ENCODE results near the gene ZNF335. TPM values are rescaled to one million over a fixed set of nuclear protein-coding genes. Genes with fewer than 3 reads are reported as not detected.
"Not testable (repeated sequence)": the region's sequence is repeated elsewhere in the genome, so short reads cannot be mapped to it uniquely, and the experiment has no call there.

ZNF335 gene
- total RNA-seq, 1 donor from 2014 or later = 6.3 TPM

- no peak overlapping the region for H3K4me3 ChIP-seq (ENCODE audit: low read length in 3 of 3)
- no peaks in the 10 kb centered on the region for H3K27me3 ChIP-seq (ENCODE audit: control insufficient read depth in 3 of 3, insufficient read depth in 3 of 3, low read length in 3 of 3)
- peaks cover 0 to 7% (median 3%) of the 10 kb centered on the region in 3 donors for H3K36me3 ChIP-seq (ENCODE audit: control insufficient read depth in 3 of 3, insufficient read depth in 3 of 3, low read length in 3 of 3)
These were observed 67.2 kb downstream of the ZNF335 start for GRCh38 chr20:45904583-45905504.

GRCh38 chr20:45902199-45902701, 69.8 kb downstream of the ZNF335 start:
- H3K27me3 ChIP-seq (ENCODE audit: control insufficient read depth in 3 of 3, insufficient read depth in 3 of 3, low read length in 3 of 3) = no peaks in the 10 kb centered on the region
- H3K27ac ChIP-seq (ENCODE audit: low read depth, low read length) = no peak overlapping the region
- H3K9ac ChIP-seq (ENCODE audit: low read depth in 1 of 3, low read length in 3 of 3) = no peak overlapping the region
- H3K36me3 ChIP-seq (ENCODE audit: control insufficient read depth in 3 of 3, insufficient read depth in 3 of 3, low read length in 3 of 3) = peaks cover 20 to 26% (median 22%) of the 10 kb centered on the region in 3 donors
- no peak overlapping the region for H3K4me3 ChIP-seq (ENCODE audit: low read length in 3 of 3)
- no peaks in the 10 kb centered on the region for H3K4me1 ChIP-seq (ENCODE audit: control insufficient read depth in 3 of 3, insufficient read depth in 3 of 3, low read length in 3 of 3)
- no peaks in the 10 kb centered on the region for H3K9me3 ChIP-seq (ENCODE audit: control insufficient read depth in 3 of 3, low read length in 3 of 3)

More at GRCh38 chr20:45904583-45905504, 67.2 kb downstream of the ZNF335 start:
- Histone ChIP-seq H3K9me3 (ENCODE audit: control insufficient read depth in 3 of 3, low read length in 3 of 3) (no peaks in the 10 kb centered on the region), H3K9ac (ENCODE audit: low read depth in 1 of 3, low read length in 3 of 3) (no peak overlapping the region), H3K4me1 (ENCODE audit: control insufficient read depth in 3 of 3, insufficient read depth in 3 of 3, low read length in 3 of 3) (peaks cover 0 to 2% (median 0%) of the 10 kb centered on the region in 3 donors), H3K27ac (ENCODE audit: low read depth, low read length) (no peak overlapping the region)

- H3K9ac ChIP-seq (ENCODE audit: low read depth in 1 of 3, low read length in 3 of 3); H3K4me3 ChIP-seq (ENCODE audit: low read length in 3 of 3); H3K27ac ChIP-seq (ENCODE audit: low read depth, low read length); H3K9me3 ChIP-seq (ENCODE audit: control insufficient read depth in 3 of 3, low read length in 3 of 3); H3K27me3 ChIP-seq (ENCODE audit: control insufficient read depth in 3 of 3, insufficient read depth in 3 of 3, low read length in 3 of 3); H3K4me1 ChIP-seq (ENCODE audit: control insufficient read depth in 3 of 3, insufficient read depth in 3 of 3, low read length in 3 of 3): not testable (repeated sequence)
- H3K36me3 ChIP-seq (ENCODE audit: control insufficient read depth in 3 of 3, insufficient read depth in 3 of 3, low read length in 3 of 3) = peaks cover 28 to 34% (median 29%) of the 10 kb centered on the region in 3 donors
These were observed 70.7 kb downstream of the ZNF335 start for GRCh38 chr20:45901332-45901731.

- peaks cover 40 to 46% (median 41%) of the 10 kb centered on the region in 3 donors for H3K36me3 ChIP-seq (ENCODE audit: control insufficient read depth in 3 of 3, insufficient read depth in 3 of 3, low read length in 3 of 3)
- no peak overlapping the region for H3K27ac ChIP-seq (ENCODE audit: low read depth, low read length)
- H3K4me3 ChIP-seq (ENCODE audit: low read length in 3 of 3) = no peak overlapping the region
- no peaks in the 10 kb centered on the region for H3K9me3 ChIP-seq (ENCODE audit: control insufficient read depth in 3 of 3, low read length in 3 of 3)
- H3K9ac ChIP-seq (ENCODE audit: low read depth in 1 of 3, low read length in 3 of 3) = no peak overlapping the region
- H3K27me3 ChIP-seq (ENCODE audit: control insufficient read depth in 3 of 3, insufficient read depth in 3 of 3, low read length in 3 of 3) = no peaks in the 10 kb centered on the region
- no peaks in the 10 kb centered on the region for H3K4me1 ChIP-seq (ENCODE audit: control insufficient read depth in 3 of 3, insufficient read depth in 3 of 3, low read length in 3 of 3)
These were observed 72.8 kb downstream of the ZNF335 start for GRCh38 chr20:45899046-45899835.

Other genes starting within 250 kb of the ZNF335 start
- not detected for gene SPINT4, start 249.9 kb downstream of the ZNF335 start, total RNA-seq
- not detected for gene WFDC3, start 180.3 kb downstream of the ZNF335 start, total RNA-seq
- gene DNTTIP1, start 180.2 kb downstream of the ZNF335 start, total RNA-seq = 18.3 TPM
- gene UBE2C, start 159.6 kb downstream of the ZNF335 start, total RNA-seq = 10.4 TPM
- gene TNNC2, start 144.9 kb downstream of the ZNF335 start, total RNA-seq = 2,844 TPM
- 26.6 TPM for gene SNX21, start 138.4 kb downstream of the ZNF335 start, total RNA-seq
- 27.1 TPM for gene ACOT8, start 114.8 kb downstream of the ZNF335 start, total RNA-seq
- gene ZSWIM3, start 114.6 kb downstream of the ZNF335 start, total RNA-seq = 7.8 TPM
- gene ZSWIM1, start 91.0 kb downstream of the ZNF335 start, total RNA-seq = 3.1 TPM
- gene SPATA25, start 84.6 kb downstream of the ZNF335 start, total RNA-seq = 2.6 TPM
- 13.0 TPM for gene NEURL2, start 81.0 kb downstream of the ZNF335 start, total RNA-seq
- 23.0 TPM for gene CTSA, start 80.9 kb downstream of the ZNF335 start, total RNA-seq
- gene PLTP, start 60.0 kb downstream of the ZNF335 start, total RNA-seq = 38.1 TPM
- gene PCIF1, start 37.5 kb downstream of the ZNF335 start, total RNA-seq = 7.3 TPM
- gene MMP9, start 36.7 kb upstream of the ZNF335 start, total RNA-seq = 0.52 TPM
- not detected for gene SLC12A5, start 57.0 kb upstream of the ZNF335 start, total RNA-seq
- 10.4 TPM for gene NCOA5, start 117.8 kb upstream of the ZNF335 start, total RNA-seq
- 3.7 TPM for gene CD40, start 146.1 kb upstream of the ZNF335 start, total RNA-seq